Measurements from ENCODE around the gene GEMIN8.
A peak's percentile ranks its signal among the peaks of the same experiment; 100 is the strongest.

GEMIN8 gene

GRCh38 chrX:14029425-14030173 is at the start of gene GEMIN8:
Gene GEMIN8 (minus strand): TSS chrX:14029892. CDS start chrX:14021478, 8,414 bp downstream.
- peak; percentile 51 to 67 for DNase-seq

- DNase-seq: no peak
Measured at GRCh38 chrX:14076639-14077038, 46.9 kb upstream of the GEMIN8 start.

GRCh38 chrX:14073556-14073955 is 43.9 kb upstream of the GEMIN8 start:
- DNase-seq: no peak

- no peak for DNase-seq
Measured at GRCh38 chrX:14073071-14073470, 43.4 kb upstream of the GEMIN8 start.

- DNase-seq: no peak
Measured at GRCh38 chrX:14065800-14066199, 36.1 kb upstream of the GEMIN8 start.

GRCh38 chrX:14064626-14065432 is 35.1 kb upstream of the GEMIN8 start:
- no peak for DNase-seq

- DNase-seq: no peak
Measured at GRCh38 chrX:14062524-14062923, 32.8 kb upstream of the GEMIN8 start.

GRCh38 chrX:14056206-14056605 is 26.5 kb upstream of the GEMIN8 start:
- DNase-seq: no peak

- DNase-seq: peak in 1 of 2 experiments; percentile 1
Measured at GRCh38 chrX:14051416-14051815, 21.7 kb upstream of the GEMIN8 start.

- DNase-seq: no peak
Measured at GRCh38 chrX:14050709-14051108, 21.0 kb upstream of the GEMIN8 start.

GRCh38 chrX:14043209-14043608 is 13.5 kb upstream of the GEMIN8 start:
- DNase-seq: no peak

GRCh38 chrX:14039344-14039743 is 9.7 kb upstream of the GEMIN8 start:
- DNase-seq: peak; percentile 0 to 6

- no peak for DNase-seq
Measured at GRCh38 chrX:14038375-14039085, 8.8 kb upstream of the GEMIN8 start.

- peak in 1 of 2 experiments; percentile 0 for DNase-seq
Measured at GRCh38 chrX:14032406-14032805, 2.7 kb upstream of the GEMIN8 start.

- no peak for DNase-seq
Measured at GRCh38 chrX:14030174-14030530, 460 bp upstream of the GEMIN8 start.

GRCh38 chrX:14029039-14029424 is 660 bp downstream of the GEMIN8 start:
- no peak for DNase-seq

- no peak for DNase-seq
Measured at GRCh38 chrX:14028473-14028872, 1.2 kb downstream of the GEMIN8 start.

- no peak for DNase-seq
Measured at GRCh38 chrX:14027511-14028019, 2.1 kb downstream of the GEMIN8 start.

- DNase-seq: no peak
Measured at GRCh38 chrX:14027036-14027435, 2.7 kb downstream of the GEMIN8 start.

GRCh38 chrX:14026121-14026520 is 3.6 kb downstream of the GEMIN8 start:
- no peak for DNase-seq

- DNase-seq: no peak
Measured at GRCh38 chrX:14022019-14022418, 7.7 kb downstream of the GEMIN8 start.

GRCh38 chrX:14017399-14017798 is 12.3 kb downstream of the GEMIN8 start:
- DNase-seq: no peak

- DNase-seq: no peak
Measured at GRCh38 chrX:14015941-14016340, 13.8 kb downstream of the GEMIN8 start.
